Pancreas (tissue), 10 donors: ENCODE measurements around the gene IL9R. TPM values are rescaled to one million over a fixed set of nuclear protein-coding genes. Genes with fewer than 3 reads are reported as not detected.
"Not testable (repeated sequence)": the region's sequence is repeated elsewhere in the genome, so short reads cannot be mapped to it uniquely, and the experiment has no call there.

Source experiments
- ATAC-seq, 4 donors: fragments of 200-7000 bp; cut with Tn5 transposase; one replicate each; pipeline versions ENCODE4 v1.8.0 to v1.9.1; 2020; ENCODE audit warnings: mild to moderate bottlenecking in 4 of 4, moderate library complexity in 4 of 4
- DNase-seq, 6 donors: peaks; one replicate each; pipeline ENCODE4 v3.0.0-alpha.2; 2020
- FAIRE-seq: peaks from 2 replicates; lab custom pipeline; 2012; peaks lifted over from hg19 to GRCh38; lab: Jason Lieb, UNC
- H3K27ac ChIP-seq, 4 donors: fragments of 200-600 bp; sonication (generic); 1 replicate in 3 of 4; 2 replicates in 1 of 4; pipeline versions ENCODE4 v1.5.0 to v1.8.0; 2020
- H3K27me3 ChIP-seq, 4 donors: fragments of 200-600 bp; one replicate each; pipeline ENCODE4 v1.8.0; 2021
- H3K36me3 ChIP-seq, 3 donors: fragments of 200-600 bp; sonication (generic) in 1 of 3; one replicate each; pipeline versions ENCODE4 v1.5.0 to v1.8.0; 2020 to 2021
- H3K4me1 ChIP-seq, 3 donors: fragments of 200-600 bp; one replicate each; pipeline ENCODE4 v1.8.0; 2021
- H3K4me3 ChIP-seq, 4 donors: fragments of 200-600 bp; sonication (generic) in 2 of 4; one replicate each; pipeline versions ENCODE4 v1.5.0 to v1.8.0; 2020 to 2021
- H3K9me3 ChIP-seq, 4 donors: fragments of 200-600 bp; one replicate each; pipeline ENCODE4 v1.8.0; 2021
- CTCF ChIP-seq, 4 donors: fragments of 200-600 bp; sonication (generic) in 3 of 4; IDR thresholded peaks; one replicate each; pipeline versions ENCODE4 v1.5.0 to v1.8.0; 2021; ENCODE audit warnings: antibody characterized with exemption in 4 of 4
- WGBS, 2 donors: extraction: QIAGEN DNeasy Blood & Tissue Kit; methylation state at CpG; one replicate each; pipeline ENCODE4 v1.1.7; 2013; 5-methylcytosine and 5-hydroxymethylcytosine counted together
- intact Hi-C, 3 donors: fragments of 100-400 bp; cut with DNase I; formaldehyde crosslinking; loops; one replicate each; pipeline versions ENCODE4 v1.11.1 to v1.14.2; 2022
- polyA plus RNA-seq, 2 donors: library from polyadenylated mRNA; stranded (reverse); fragments of 200-250 nt; gene quantifications; one replicate each; pipeline ENCODE4 v1.2.3, GENCODE V29; 2013
- total RNA-seq, 6 donors: library from RNA; stranded (reverse); fragmentation: NEBNext Ultra II Directional in 4 of 6; extraction: Animal tissue kit (Norgen Biotek cat#: 25700) in 4 of 6; gene quantifications; one replicate each; pipeline versions ENCODE4 v1.2.1 to v1.2.4, GENCODE V29; 2021 to 2023
- donor health status: healthy with polysubstance abuse.
- donor health status: DM: no; HTN: no; CAD: no; lungs with moderate emphysema.
- donor health status: DM: no; HTN: no; CAD: no.
- donor health status: control.
- donor health status: control.
- donor health status: Bipolar disorder and iron deficiency.
- donor health status: DM: yes; HTN: yes; CAD: no.
- donor health status: DM: no; HTN: no; CAD: no.
- donor health status: DM: no; HTN: no; CAD: no.
- donor health status: DM: yes; HTN: yes; CAD: no.

The IL9R gene
- total and polyA plus RNA-seq, 8 donors = 0.05 to 0.20 (median 0.14) TPM; not detected in 4

DNA sequence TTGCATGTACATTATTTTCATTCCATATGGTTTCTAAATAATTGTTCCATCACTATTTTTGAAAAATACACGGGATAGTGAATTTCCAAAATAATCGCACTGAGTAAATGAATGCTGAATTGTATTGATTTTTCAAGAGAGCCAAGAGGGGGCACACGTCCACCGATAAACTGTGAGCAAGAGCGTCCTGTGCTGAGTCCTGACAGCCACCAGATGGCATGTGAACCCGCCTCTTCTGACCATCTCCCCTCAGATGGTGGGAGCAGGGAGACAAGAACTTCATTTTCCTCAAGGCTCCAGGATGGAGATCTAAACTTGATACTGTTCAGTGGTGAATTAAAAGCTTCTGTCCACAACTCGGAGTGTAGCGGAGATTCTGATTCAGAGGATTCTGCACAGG lies 30.6 kb upstream of the IL9R start:
- FAIRE-seq (no peak), ATAC-seq (no peak), DNase-seq (no peak)
- H3K36me3 ChIP-seq = no peaks in the 10 kb centered on the region
- H3K27me3 ChIP-seq = no peaks in the 10 kb centered on the region
- H3K4me3 ChIP-seq = no peak overlapping the region
- intact Hi-C loops = no loop called here
- H3K9me3 ChIP-seq = no peaks in the 10 kb centered on the region
- H3K4me1 ChIP-seq = no peaks in the 10 kb centered on the region
- no peak overlapping the region for H3K27ac ChIP-seq
- no peak for TF ChIP-seq CTCF (IDR thresholded peaks at IDR 0.05)
- WGBS, 2 donors = 29 to 34% methylated on average over 8 of the region's 8 CpGs

DNA sequence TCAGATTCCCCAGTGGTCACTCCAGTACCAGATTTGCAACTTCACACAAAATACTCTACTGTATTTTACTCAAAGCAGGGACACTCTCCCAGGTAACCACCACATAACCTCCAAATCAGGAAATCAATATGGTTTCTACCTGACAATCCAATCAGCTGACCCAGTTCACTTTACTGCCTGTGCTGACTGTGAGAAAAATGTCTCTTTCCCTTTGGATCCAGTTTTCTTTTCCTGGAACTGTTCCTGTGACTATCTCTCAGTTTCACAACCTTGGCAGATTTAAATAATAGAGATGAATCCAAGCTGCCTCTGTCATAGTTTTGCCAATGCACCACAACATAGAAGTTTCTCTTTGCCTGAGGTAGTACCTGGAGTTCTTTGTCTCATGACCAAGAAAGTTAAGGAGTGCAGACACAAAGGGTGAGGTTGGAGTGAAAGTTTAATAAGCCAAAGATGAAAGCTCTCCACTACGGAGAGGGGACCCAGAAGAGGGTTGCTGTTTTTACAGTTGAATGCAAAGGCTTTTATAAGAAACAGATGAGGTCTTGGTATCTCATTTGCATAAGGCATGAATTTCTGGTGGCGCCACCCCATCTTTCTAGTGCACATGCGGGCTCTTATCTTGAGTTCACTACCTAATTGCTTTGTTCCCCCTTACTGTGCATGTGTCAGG lies 29.7 kb upstream of the IL9R start:
- H3K36me3 ChIP-seq = no peaks in the 10 kb centered on the region
- H3K9me3 ChIP-seq = no peaks in the 10 kb centered on the region
- WGBS, 2 donors = 56 to 67% methylated on average over 3 of the region's 3 CpGs
- no peak for FAIRE-seq
- intact Hi-C loops = no loop called here
- no peak for ATAC-seq
- no peak overlapping the region for H3K27ac ChIP-seq
- no peak for TF ChIP-seq CTCF (IDR thresholded peaks at IDR 0.05)
- H3K4me1 ChIP-seq = no peaks in the 10 kb centered on the region
- H3K4me3 ChIP-seq = no peak overlapping the region
- DNase-seq = no peak
- no peaks in the 10 kb centered on the region for H3K27me3 ChIP-seq

DNA sequence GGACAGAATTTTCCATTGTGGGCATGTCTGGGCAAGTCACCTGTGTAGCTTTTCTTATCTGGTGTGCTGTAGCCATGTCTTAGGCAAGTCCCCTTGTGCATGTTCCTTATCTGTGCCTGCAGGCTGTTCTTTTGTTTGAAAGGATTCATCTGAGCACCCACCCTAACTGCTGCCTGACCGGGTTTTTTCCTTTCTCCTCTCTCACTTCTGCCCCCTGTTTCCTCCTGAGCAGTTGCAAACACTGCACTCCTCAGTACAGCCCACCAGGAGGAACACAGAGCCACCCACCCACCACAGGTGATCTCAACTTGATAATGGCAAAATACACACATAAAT lies 29.2 kb upstream of the IL9R start:
- intact Hi-C loops = no loop called here
- Histone ChIP-seq H3K27me3 (no peaks in the 10 kb centered on the region), H3K36me3 (no peaks in the 10 kb centered on the region), H3K4me3 (no peak overlapping the region), H3K27ac (no peak overlapping the region), H3K9me3 (no peaks in the 10 kb centered on the region), H3K4me1 (no peaks in the 10 kb centered on the region)
- FAIRE-seq (no peak), ATAC-seq (no peak), DNase-seq (no peak)
- TF ChIP-seq CTCF (IDR thresholded peaks at IDR 0.05) = no peak
- WGBS, 2 donors = 38 to 39% methylated on average over 1 of the region's 1 CpG

GRCh38 chrX:155968791-155969190 lies 28.7 kb upstream of the IL9R start:
- Histone ChIP-seq H3K4me1 (no peaks in the 10 kb centered on the region), H3K27ac (no peak overlapping the region), H3K9me3 (no peaks in the 10 kb centered on the region), H3K4me3 (no peak overlapping the region), H3K27me3 (no peaks in the 10 kb centered on the region), H3K36me3 (no peaks in the 10 kb centered on the region)
- TF ChIP-seq CTCF (IDR thresholded peaks at IDR 0.05) = no peak
- FAIRE-seq = no peak
- no peak for ATAC-seq
- intact Hi-C loops = no loop called here
- DNase-seq = no peak
- WGBS, 2 donors = 31 to 37% methylated on average over 5 of the region's 5 CpGs

DNA sequence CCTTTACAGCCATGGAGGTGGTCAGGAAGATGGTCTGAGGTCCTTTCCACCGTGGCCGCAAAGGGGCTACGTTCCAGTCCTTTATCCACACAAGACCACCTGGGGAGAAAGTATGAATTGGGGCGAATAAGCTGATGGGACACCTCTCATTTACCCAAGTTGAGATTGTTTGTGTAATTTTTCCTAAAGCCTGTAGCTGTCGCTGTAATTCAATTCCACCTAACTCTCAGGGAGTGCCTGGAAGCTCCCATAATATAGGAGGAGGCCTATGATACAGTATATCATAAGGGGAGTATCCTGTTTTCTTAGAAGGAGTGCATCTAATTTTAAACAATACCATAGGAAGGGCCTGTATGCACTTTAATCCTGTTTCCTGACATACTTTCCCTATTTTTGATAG lies 25.8 kb upstream of the IL9R start:
- intact Hi-C loops, H3K27me3 ChIP-seq, ATAC-seq, H3K27ac ChIP-seq, H3K9me3 ChIP-seq, H3K36me3 ChIP-seq, FAIRE-seq, H3K4me3 ChIP-seq, H3K4me1 ChIP-seq, DNase-seq: not testable (repeated sequence)
- 51 to 58% methylated on average over 5 of the region's 5 CpGs for WGBS, 2 donors

DNA sequence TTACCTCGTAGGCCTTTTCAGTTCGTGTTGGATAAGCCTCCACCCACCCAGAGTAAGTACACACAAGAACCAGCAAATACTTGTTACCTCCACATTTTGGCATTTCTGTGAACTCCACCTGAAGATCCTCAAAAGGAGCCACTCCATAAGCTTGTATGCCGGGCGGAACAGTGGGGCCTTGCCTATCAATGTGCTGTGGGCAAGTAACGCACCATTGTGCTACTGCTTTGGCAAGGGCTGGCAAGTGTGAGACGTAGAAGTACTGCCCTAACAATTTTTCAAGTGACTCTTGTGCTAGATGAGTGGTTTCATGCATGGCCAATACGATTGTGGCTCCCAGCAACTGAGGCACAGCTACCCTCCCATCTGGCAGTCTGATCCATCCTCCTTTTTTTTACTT lies 25.3 kb upstream of the IL9R start:
- FAIRE-seq, H3K4me3 ChIP-seq, H3K9me3 ChIP-seq, intact Hi-C loops, H3K4me1 ChIP-seq, H3K36me3 ChIP-seq, H3K27me3 ChIP-seq, DNase-seq, ATAC-seq, H3K27ac ChIP-seq: not testable (repeated sequence)
- 69 to 72% methylated on average over 7 of the region's 7 CpGs for WGBS, 2 donors
